COLO668 (cell line): ENCODE data around the gene TPST1.
"Not testable (repeated sequence)": the region's sequence is repeated elsewhere in the genome, so short reads cannot be mapped to it uniquely, and the experiment has no call there.

ENCODE experiments used
- DNase-seq: peaks from one replicate; lab custom pipeline; 2025; ENCODE audit not compliant: unreplicated experiment; lab: John Stamatoyannopoulos, UW

Gene TPST1

GRCh38 chr7:66324985-66325384 is 119.9 kb downstream of the TPST1 start:
- not testable (repeated sequence) for DNase-seq

DNA sequence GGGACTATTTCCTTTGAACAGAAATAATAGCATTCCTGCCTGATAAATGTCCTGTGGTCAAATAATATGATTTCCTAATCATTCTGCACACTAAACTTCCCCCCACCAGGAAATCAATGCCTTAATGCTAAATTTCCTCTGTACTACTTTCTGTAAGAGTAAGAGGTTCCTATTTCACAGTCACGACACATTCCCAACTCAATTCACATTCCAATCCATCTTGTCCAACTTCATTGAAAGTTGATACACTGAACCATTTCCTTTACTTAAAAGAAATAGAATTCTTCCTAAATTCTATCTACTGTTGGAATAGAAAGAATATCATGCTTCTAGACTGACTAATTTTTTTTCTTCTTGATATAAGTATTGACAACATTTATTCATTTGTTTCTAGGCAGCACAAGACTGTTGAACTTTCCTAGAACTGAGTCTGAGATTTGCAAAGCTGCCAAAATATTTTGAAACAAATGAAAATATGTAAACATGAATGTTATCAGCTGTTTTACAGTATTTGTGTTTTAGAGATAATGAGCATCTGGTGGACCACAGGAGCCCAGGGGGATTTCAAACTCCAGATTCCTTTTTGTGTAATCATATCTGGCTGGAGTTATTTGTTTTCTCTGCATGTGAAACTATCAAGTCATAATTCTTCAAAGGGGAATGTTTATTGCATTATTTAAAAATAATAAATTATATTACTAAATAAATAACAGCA is 121.5 kb downstream of the TPST1 start:
- no peak for DNase-seq

DNA sequence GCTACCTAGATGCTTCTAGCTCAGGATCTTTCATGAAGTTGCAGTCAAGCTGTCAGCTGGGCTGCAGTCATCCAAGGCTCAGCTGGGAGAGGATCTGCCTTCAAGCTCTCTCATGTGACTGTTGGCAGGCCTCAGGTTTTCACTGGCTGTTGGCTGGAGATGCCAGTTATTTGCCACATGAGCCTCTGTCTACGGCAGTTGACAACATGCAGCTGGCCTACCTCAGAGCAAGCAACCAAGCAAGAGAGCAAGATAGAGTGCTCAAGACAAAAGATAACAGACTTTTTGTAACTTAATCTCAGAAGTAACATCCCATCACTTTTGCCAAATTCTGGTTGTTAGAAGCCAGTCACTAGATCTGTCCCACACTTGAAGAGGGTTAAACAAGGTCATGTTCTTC is 125.8 kb downstream of the TPST1 start:
- DNase-seq: no peak

GRCh38 chr7:66331883-66332282 is 126.7 kb downstream of the TPST1 start:
- DNase-seq: no peak

DNA sequence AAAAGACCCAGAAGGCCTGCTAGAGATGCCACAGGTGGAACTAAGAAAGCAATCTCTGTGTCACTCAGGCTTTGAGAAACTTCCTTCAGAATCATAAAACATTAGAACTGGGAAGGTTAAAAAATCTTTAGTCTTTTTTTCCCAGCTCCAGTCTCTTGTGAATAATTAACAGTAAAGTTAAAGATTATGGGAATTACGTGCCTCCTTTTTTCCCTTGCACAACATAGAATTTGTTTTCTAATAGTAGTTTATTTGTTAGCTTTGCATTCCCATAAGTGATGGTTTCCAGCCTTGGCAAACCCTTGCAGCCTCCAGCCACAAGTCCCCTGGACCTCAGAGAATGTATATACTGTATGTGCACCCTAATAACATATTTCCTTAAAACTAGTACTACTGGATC is 128.3 kb downstream of the TPST1 start:
- DNase-seq: no peak

DNA sequence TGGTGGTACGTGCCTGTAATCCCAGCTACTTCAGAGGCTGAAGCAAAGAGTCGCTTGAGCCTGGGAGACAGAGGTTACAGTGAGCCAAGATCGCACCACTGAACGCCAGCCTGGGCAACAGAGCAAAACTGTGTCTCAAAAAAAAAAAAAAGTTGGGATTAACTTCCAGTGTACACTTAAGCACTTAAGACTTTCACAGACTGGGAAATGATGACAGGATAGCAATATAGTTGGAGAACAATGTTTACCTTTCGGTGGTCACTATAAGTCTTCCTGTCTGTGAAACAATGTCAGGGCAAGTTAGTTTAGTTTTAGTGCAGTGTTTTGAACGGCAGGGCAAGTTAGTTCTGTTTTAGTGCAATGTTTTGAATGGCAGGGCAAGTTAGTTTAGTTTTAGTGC is 130.2 kb downstream of the TPST1 start:
- DNase-seq: no peak

- DNase-seq: no peak
Observed at GRCh38 chr7:66336760-66337159, 131.6 kb downstream of the TPST1 start.

- DNase-seq: no peak
Observed at GRCh38 chr7:66339141-66339540, 134.0 kb downstream of the TPST1 start.

DNA sequence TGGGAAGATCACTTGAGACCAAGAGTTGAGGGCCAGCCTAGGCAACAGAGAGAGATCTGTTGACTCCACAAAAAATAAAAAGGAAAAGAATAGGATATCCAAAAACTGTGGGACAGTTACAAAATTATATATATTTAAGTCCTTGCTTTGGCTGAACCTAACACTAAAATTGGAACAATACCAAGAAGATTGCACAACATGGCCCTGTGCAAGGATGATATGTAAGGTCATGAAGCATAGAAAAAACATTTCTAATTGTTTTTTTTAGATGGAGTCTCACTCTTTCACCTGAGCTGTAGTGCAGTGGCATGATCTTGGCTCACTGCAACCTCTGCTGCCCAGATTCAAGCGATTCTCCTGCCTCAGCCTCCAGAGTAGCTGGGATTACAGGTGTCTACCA is 139.0 kb downstream of the TPST1 start:
- no peak for DNase-seq

- no peak for DNase-seq
Observed at GRCh38 chr7:66348531-66348930, 143.4 kb downstream of the TPST1 start.

DNA sequence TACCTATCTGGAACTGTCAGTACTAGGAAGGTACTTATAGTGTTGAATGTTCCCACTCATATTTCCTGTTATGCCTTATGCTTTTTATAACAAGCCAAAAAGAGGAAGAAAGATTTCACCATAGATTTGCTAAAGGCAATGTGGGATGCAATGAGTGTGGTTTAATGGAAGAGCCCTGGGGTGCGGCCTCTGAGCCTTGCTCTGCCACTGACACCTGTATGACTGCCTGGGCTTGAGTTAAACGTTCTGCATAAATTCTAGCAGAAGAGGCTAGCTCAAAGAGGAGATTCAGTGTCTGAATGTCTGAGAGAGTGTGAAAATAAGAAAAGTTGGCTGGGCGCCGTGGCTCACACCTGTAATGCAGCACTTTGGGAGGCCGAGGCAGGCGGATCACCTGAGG is 143.8 kb downstream of the TPST1 start:
- no peak for DNase-seq

- no peak for DNase-seq
Observed at GRCh38 chr7:66352071-66352470, 146.9 kb downstream of the TPST1 start.

- DNase-seq: no peak
Observed at GRCh38 chr7:66353547-66353946, 148.4 kb downstream of the TPST1 start.

DNA sequence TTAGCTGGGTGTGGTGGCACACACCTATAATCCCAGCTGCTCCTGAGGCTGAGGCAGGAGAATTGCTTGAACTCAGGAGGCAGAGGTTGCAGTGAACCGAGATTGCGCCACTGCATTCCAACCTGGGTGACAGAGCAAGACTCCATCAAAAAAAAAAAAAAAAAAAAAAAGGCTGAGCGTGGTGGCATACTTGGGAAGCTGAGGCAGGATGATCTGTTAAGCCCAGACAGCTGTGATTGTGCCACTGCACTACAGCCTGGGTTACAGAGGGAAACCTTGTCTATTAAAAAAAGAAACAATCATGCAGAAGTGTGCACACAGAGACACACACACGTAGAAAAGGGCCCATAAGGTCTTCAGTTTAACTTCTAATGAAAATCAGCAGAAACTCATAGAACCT is 150.6 kb downstream of the TPST1 start:
- no peak for DNase-seq

DNA sequence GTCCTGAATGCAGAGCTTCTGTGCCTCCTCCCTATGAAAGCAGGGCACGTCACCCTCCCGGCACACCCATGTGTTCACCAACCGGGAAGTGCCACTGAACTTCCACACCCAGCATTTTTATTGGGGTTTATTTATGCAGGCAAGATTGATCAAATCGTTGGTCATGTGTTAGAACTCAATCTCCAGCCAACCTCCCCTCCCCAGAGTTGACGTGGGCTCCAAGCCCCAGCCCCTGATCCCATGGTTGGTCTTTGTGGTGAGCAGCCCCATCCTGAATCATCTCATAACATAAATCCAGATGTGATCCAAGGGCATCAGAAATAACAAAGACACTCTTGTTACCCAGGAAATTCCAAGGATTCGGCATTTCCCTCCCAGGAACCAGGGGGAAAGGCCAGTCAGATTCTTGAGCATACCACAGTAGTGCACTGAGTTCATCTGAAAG is 151.2 kb downstream of the TPST1 start:
- DNase-seq: no peak

GRCh38 chr7:66357087-66357486 is 152.0 kb downstream of the TPST1 start:
- no peak for DNase-seq

GRCh38 chr7:66359656-66360211 is 154.6 kb downstream of the TPST1 start:
- DNase-seq: no peak

DNA sequence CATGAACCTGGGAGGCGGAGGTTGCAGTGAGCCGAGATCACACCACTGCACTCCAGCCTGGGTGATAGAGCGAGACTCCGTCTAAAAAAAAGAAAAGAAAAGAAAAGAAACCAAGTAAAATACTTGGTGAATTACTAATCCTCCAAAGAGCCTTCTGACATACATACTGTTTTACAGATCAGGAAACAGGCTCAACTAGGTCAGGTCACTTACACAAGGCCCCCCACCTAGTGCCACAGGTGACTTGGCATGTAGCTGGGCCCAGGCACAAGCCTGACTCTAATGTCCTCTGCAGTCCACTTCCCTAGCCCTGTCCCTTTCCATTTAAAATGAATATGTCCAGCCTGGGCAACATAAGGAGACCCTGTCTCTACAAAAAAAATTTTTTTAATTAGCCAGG is 157.0 kb downstream of the TPST1 start:
- DNase-seq: no peak

- DNase-seq: no peak
Observed at GRCh38 chr7:66363635-66364034, 158.5 kb downstream of the TPST1 start.

- not testable (repeated sequence) for DNase-seq
Observed at GRCh38 chr7:66365031-66365430, 159.9 kb downstream of the TPST1 start.

- no peak for DNase-seq
Observed at GRCh38 chr7:66371096-66371824, 166.1 kb downstream of the TPST1 start.

DNA sequence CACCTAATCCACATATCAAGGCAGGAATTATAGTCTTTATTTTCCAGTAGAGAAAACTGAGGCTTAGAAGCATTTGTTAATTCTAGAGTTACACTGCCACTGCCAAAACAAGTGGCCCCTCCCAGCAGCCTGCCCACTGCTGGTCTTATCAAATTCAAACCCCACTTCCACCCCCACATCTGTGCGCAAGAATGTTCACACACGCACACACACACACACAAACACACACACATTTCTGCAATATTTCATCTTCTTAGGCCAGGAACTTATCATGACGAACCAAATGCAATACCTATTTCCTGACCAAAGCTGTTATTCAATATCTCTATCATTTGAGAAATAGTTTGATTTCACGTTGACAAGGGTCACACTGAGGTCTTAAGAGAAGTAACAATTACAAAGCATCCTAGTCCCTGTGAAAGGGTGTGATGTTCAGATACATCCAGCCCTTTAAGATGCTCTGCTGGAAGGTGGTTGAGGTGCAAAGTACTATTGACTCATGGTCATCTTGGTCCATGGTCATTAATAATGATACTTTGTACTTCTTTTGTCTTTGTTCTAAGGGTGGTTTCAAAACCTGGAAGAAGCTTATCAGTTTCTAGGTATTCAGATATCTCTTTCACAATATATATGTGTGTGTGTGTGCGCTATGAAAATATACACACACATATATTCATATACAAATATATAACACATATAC is 169.2 kb downstream of the TPST1 start:
- DNase-seq: not testable (repeated sequence)
